Adipocyte (in vitro differentiated cells): Measurements from ENCODE around the gene NR2F6.

Experiments used
- DNase-seq: peaks from one replicate; pipeline ENCODE4 v3.0.0-alpha.2; 2015; ENCODE audit warnings: low read depth
- H3K27me3 ChIP-seq: replicated peaks from 2 replicates; pipeline ENCODE4 v1.7.0; 2013; ENCODE audit warnings: mild to moderate bottlenecking, low read length, moderate library complexity; ENCODE audit not compliant: control insufficient read depth, insufficient read depth
- H3K36me3 ChIP-seq: 2 replicates; pipeline ENCODE4 v1.7.0; 2013; ENCODE audit warnings: low read length, mild to moderate bottlenecking, moderate library complexity; ENCODE audit not compliant: control insufficient read depth, insufficient read depth, severe bottlenecking
- H3K4me1 ChIP-seq: 2 replicates; pipeline ENCODE4 v1.7.0; 2013; ENCODE audit warnings: mild to moderate bottlenecking, low read length, moderate library complexity; ENCODE audit not compliant: control insufficient read depth, insufficient read depth
- H3K4me3 ChIP-seq: 2 replicates; pipeline ENCODE4 v1.7.0; 2013; ENCODE audit warnings: mild to moderate bottlenecking, low read length, moderate library complexity
- H3K9ac ChIP-seq: 2 replicates; pipeline ENCODE4 v1.7.0; 2013; ENCODE audit warnings: mild to moderate bottlenecking, low read length, moderate library complexity
- H3K9me3 ChIP-seq: 2 replicates; pipeline ENCODE4 v1.7.0; 2013; ENCODE audit warnings: mild to moderate bottlenecking, low read length, moderate library complexity; ENCODE audit not compliant: control insufficient read depth

NR2F6 gene

GRCh38 chr19:17216058-17216670 lies 29.6 kb downstream of the NR2F6 start:
- Histone ChIP-seq H3K36me3 (peaks cover 34% of the 10 kb centered on the region), H3K4me3 (peak overlapping the region; percentile 92), H3K9me3 (no peaks in the 10 kb centered on the region)

GRCh38 chr19:17215127-17215971 lies 30.4 kb downstream of the NR2F6 start, which contains the start of gene USE1:
Gene USE1 (plus strand): TSS chr19:17215357. CDS start chr19:17215406, 49 bp downstream.
- Histone ChIP-seq H3K4me1 (peaks cover 20% of the 10 kb centered on the region), H3K36me3 (peaks cover 40% of the 10 kb centered on the region), H3K9ac (peak within 1 kb of the TSS; percentile 94), H3K9me3 (no peaks in the 10 kb centered on the region), H3K4me3 (peak within 1 kb of the TSS; percentile 92), H3K27me3 (no peaks in the 10 kb centered on the region)
- peak; percentile 95 for DNase-seq

More at GRCh38 chr19:17216058-17216670, 29.6 kb downstream of the NR2F6 start:
- no peak for DNase-seq
- Histone ChIP-seq H3K27me3 (no peaks in the 10 kb centered on the region), H3K9ac (peak overlapping the region; percentile 94), H3K4me1 (peaks cover 22% of the 10 kb centered on the region)

- DNase-seq: no peak
- H3K27me3 ChIP-seq: no peaks in the 10 kb centered on the region
- peaks cover 22% of the 10 kb centered on the region for H3K4me1 ChIP-seq
- peak overlapping the region; percentile 94 for H3K9ac ChIP-seq
- peak overlapping the region; percentile 92 for H3K4me3 ChIP-seq
- H3K36me3 ChIP-seq: peaks cover 46% of the 10 kb centered on the region
- H3K9me3 ChIP-seq: no peaks in the 10 kb centered on the region
These were observed 31.1 kb downstream of the NR2F6 start for GRCh38 chr19:17214508-17215126.

- peaks cover 52% of the 10 kb centered on the region for H3K36me3 ChIP-seq
- H3K4me1 ChIP-seq: peaks cover 22% of the 10 kb centered on the region
- no peak overlapping the region for H3K9ac ChIP-seq
- H3K9me3 ChIP-seq: no peaks in the 10 kb centered on the region
- DNase-seq: no peak
- H3K27me3 ChIP-seq: no peaks in the 10 kb centered on the region
- no peak overlapping the region for H3K4me3 ChIP-seq
These were observed 32.4 kb downstream of the NR2F6 start for GRCh38 chr19:17213334-17213733.

- H3K9me3 ChIP-seq: no peaks in the 10 kb centered on the region
- no peak for DNase-seq
- peaks cover 22% of the 10 kb centered on the region for H3K4me1 ChIP-seq
- peaks cover 42% of the 10 kb centered on the region for H3K36me3 ChIP-seq
- no peak overlapping the region for H3K4me3 ChIP-seq
- no peak overlapping the region for H3K9ac ChIP-seq
- H3K27me3 ChIP-seq: no peaks in the 10 kb centered on the region
These were observed 33.9 kb downstream of the NR2F6 start for GRCh38 chr19:17211547-17212446.

- Histone ChIP-seq H3K36me3 (peaks cover 54% of the 10 kb centered on the region), H3K9me3 (no peaks in the 10 kb centered on the region), H3K27me3 (no peaks in the 10 kb centered on the region), H3K9ac (no peak overlapping the region), H3K4me1 (peaks cover 15% of the 10 kb centered on the region), H3K4me3 (no peak overlapping the region)
- no peak for DNase-seq
These were observed 35.4 kb downstream of the NR2F6 start for GRCh38 chr19:17210296-17210695.

- no peak for DNase-seq
- no peak overlapping the region for H3K9ac ChIP-seq
- no peaks in the 10 kb centered on the region for H3K9me3 ChIP-seq
- H3K36me3 ChIP-seq: peaks cover 58% of the 10 kb centered on the region
- no peak overlapping the region for H3K4me3 ChIP-seq
- H3K4me1 ChIP-seq: peaks cover 9% of the 10 kb centered on the region
- no peaks in the 10 kb centered on the region for H3K27me3 ChIP-seq
These were observed 36.3 kb downstream of the NR2F6 start for GRCh38 chr19:17209126-17210036.

GRCh38 chr19:17206736-17207581 lies 38.8 kb downstream of the NR2F6 start:
- Histone ChIP-seq H3K36me3 (peaks cover 65% of the 10 kb centered on the region), H3K4me1 (peaks cover 9% of the 10 kb centered on the region), H3K9me3 (no peaks in the 10 kb centered on the region), H3K9ac (no peak overlapping the region), H3K27me3 (no peaks in the 10 kb centered on the region), H3K4me3 (no peak overlapping the region)
- DNase-seq: no peak

GRCh38 chr19:17205237-17206140 lies 40.2 kb downstream of the NR2F6 start:
- peaks cover 70% of the 10 kb centered on the region for H3K36me3 ChIP-seq
- DNase-seq: peak; percentile 71
- H3K27me3 ChIP-seq: no peaks in the 10 kb centered on the region
- H3K4me3 ChIP-seq: no peak overlapping the region
- H3K4me1 ChIP-seq: peaks cover 8% of the 10 kb centered on the region
- H3K9me3 ChIP-seq: no peaks in the 10 kb centered on the region
- H3K9ac ChIP-seq: no peak overlapping the region
